ENCODE data around the gene ELOA.

Gene ELOA

GRCh38 chr1:23805025-23805424 lies 61.8 kb downstream of the ELOA start:
- no peak for TF ChIP-seq POLR2AphosphoS5 (IDR thresholded peaks at IDR 0.05; ENCODE audit: low read depth, low read length)
- TF ChIP-seq TAF1 (IDR thresholded peaks at IDR 0.05; ENCODE audit: borderline replicate concordance, insufficient read depth, low read length) = no peak
- TF ChIP-seq FOXP2 (optimal IDR thresholded peaks at IDR 0.05; ENCODE audit: borderline replicate concordance, extremely low read depth, extremely low read length, insufficient read depth) = no peak
- no peak for TF ChIP-seq REST (IDR thresholded peaks at IDR 0.05; ENCODE audit: insufficient read depth in 1 of 2, low read depth in 2 of 2, low read length in 2 of 2)
- no peak for TF ChIP-seq SIN3A (IDR thresholded peaks at IDR 0.05; ENCODE audit: borderline replicate concordance, insufficient read depth, low read length)

- TF ChIP-seq FOXP2 (optimal IDR thresholded peaks at IDR 0.05; ENCODE audit: borderline replicate concordance, extremely low read depth, extremely low read length, insufficient read depth) (no peak), TAF1 (IDR thresholded peaks at IDR 0.05; ENCODE audit: borderline replicate concordance, insufficient read depth, low read length) (no peak), POLR2AphosphoS5 (IDR thresholded peaks at IDR 0.05; ENCODE audit: low read depth, low read length) (no peak), SIN3A (IDR thresholded peaks at IDR 0.05; ENCODE audit: borderline replicate concordance, insufficient read depth, low read length) (no peak), REST (IDR thresholded peaks at IDR 0.05; ENCODE audit: insufficient read depth in 1 of 2, low read depth in 2 of 2, low read length in 2 of 2) (no peak)
Observed at GRCh38 chr1:23806280-23806679, 63.0 kb downstream of the ELOA start.

- no peak for TF ChIP-seq TAF1 (IDR thresholded peaks at IDR 0.05; ENCODE audit: borderline replicate concordance, insufficient read depth, low read length)
- TF ChIP-seq FOXP2 (optimal IDR thresholded peaks at IDR 0.05; ENCODE audit: borderline replicate concordance, extremely low read depth, extremely low read length, insufficient read depth) = no peak
- TF ChIP-seq REST (IDR thresholded peaks at IDR 0.05; ENCODE audit: insufficient read depth in 1 of 2, low read depth in 2 of 2, low read length in 2 of 2) = no peak
- no peak for TF ChIP-seq POLR2AphosphoS5 (IDR thresholded peaks at IDR 0.05; ENCODE audit: low read depth, low read length)
- TF ChIP-seq SIN3A (IDR thresholded peaks at IDR 0.05; ENCODE audit: borderline replicate concordance, insufficient read depth, low read length) = no peak
Observed at GRCh38 chr1:23807453-23807852, 64.2 kb downstream of the ELOA start.

GRCh38 chr1:23809751-23810171 lies 66.5 kb downstream of the ELOA start:
- TF ChIP-seq POLR2AphosphoS5 (IDR thresholded peaks at IDR 0.05; ENCODE audit: low read depth, low read length) (no peak), SIN3A (IDR thresholded peaks at IDR 0.05; ENCODE audit: borderline replicate concordance, insufficient read depth, low read length) (no peak), FOXP2 (optimal IDR thresholded peaks at IDR 0.05; ENCODE audit: borderline replicate concordance, extremely low read depth, extremely low read length, insufficient read depth) (no peak), TAF1 (IDR thresholded peaks at IDR 0.05; ENCODE audit: borderline replicate concordance, insufficient read depth, low read length) (no peak), REST (IDR thresholded peaks at IDR 0.05; ENCODE audit: insufficient read depth in 1 of 2, low read depth in 2 of 2, low read length in 2 of 2) (no peak)

All from PFSK-1 (cell line).